NCI-H2107 treated with DMSO at 0.1 percent for 48 hours (cell line): ENCODE results near the gene TMEM147.
A peak's percentile ranks its signal among the peaks of the same experiment; 100 is the strongest.

Experiments
- DNase-seq: peaks from one replicate; lab custom pipeline; 2025; ENCODE audit not compliant: unreplicated experiment; lab: John Stamatoyannopoulos, UW

The TMEM147 gene

GRCh38 chr19:35544110-35544802 lies 1.2 kb upstream of the TMEM147 start:
- no peak for DNase-seq

- no peak for DNase-seq
These were observed 492 bp downstream of the TMEM147 start for GRCh38 chr19:35545855-35546381.

GRCh38 chr19:35546532-35546931 lies 1.1 kb downstream of the TMEM147 start:
- DNase-seq: no peak

GRCh38 chr19:35549174-35549788 lies 3.9 kb downstream of the TMEM147 start:
- peak; percentile 44 for DNase-seq

GRCh38 chr19:35549879-35550523 lies 4.6 kb downstream of the TMEM147 start:
- no peak for DNase-seq

GRCh38 chr19:35551091-35551810 lies 5.8 kb downstream of the TMEM147 start:
- no peak for DNase-seq

GRCh38 chr19:35552534-35553384 lies 7.3 kb downstream of the TMEM147 start:
- DNase-seq: no peak

GRCh38 chr19:35553385-35554000 lies 8.1 kb downstream of the TMEM147 start:
- DNase-seq: no peak

- no peak for DNase-seq
These were observed 8.7 kb downstream of the TMEM147 start for GRCh38 chr19:35554076-35554475.

- DNase-seq: no peak
These were observed 10.0 kb downstream of the TMEM147 start for GRCh38 chr19:35555301-35556005.

GRCh38 chr19:35556025-35556590 lies 10.7 kb downstream of the TMEM147 start:
- DNase-seq: no peak

GRCh38 chr19:35556846-35557538 lies 11.6 kb downstream of the TMEM147 start:
- no peak for DNase-seq

- DNase-seq: no peak
These were observed 12.3 kb downstream of the TMEM147 start for GRCh38 chr19:35557539-35558399.

- no peak for DNase-seq
These were observed 13.2 kb downstream of the TMEM147 start for GRCh38 chr19:35558400-35559280.

GRCh38 chr19:35559281-35559659 lies 13.8 kb downstream of the TMEM147 start:
- DNase-seq: no peak

GRCh38 chr19:35559781-35560180 lies 14.4 kb downstream of the TMEM147 start:
- no peak for DNase-seq

- DNase-seq: no peak
These were observed 14.8 kb downstream of the TMEM147 start for GRCh38 chr19:35560271-35560670.
